Measurements from ENCODE around the gene GNB1.

Gene GNB1

DNA sequence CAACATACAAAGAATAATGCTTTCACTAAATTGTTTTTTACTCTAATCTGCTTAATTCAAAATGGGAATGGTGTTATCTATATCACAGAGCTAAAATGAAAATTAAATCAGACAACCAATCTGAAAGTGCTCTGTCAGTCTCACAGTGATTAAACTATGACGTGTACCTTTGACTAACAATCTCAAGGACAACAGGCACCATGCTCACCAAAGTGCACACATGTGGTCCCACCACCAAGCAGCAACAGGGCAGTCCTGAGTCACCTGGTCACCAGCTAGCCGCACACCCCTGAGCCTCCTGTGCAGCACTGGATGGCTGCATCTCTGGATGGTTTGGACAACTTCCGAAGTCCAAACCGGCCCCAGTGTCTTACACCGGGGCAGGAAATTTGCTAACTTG lies 58.1 kb downstream of the GNB1 start:
- peak overlapping the region; percentile 83 for H3K4me2 ChIP-seq (ENCODE audit: low read depth, low read length, poor library complexity, severe bottlenecking)
- H3F3A ChIP-seq (ENCODE audit: insufficient read depth): peaks cover 44% of the 10 kb centered on the region
- 0 out of 2 replicates have a peak, but pooled peaks cover 9% of the 10 kb centered on the region for H3K36me3 ChIP-seq (ENCODE audit: low read length)
- H3K79me2 ChIP-seq (ENCODE audit: insufficient read depth, low read length): peaks cover 70% of the 10 kb centered on the region
- peak overlapping the region; percentile 97 for H3K27ac ChIP-seq (ENCODE audit: low read depth, low read length)
- H4K20me1 ChIP-seq (ENCODE audit: low read depth, low read length): no peaks in the 10 kb centered on the region
- H3K4me3 ChIP-seq (ENCODE audit: insufficient read depth, low read length, poor library complexity, severe bottlenecking): peak overlapping the region; percentile 3
- H3K9me2 ChIP-seq (replicated peaks; ENCODE audit: insufficient read depth, low read length): no peaks in the 10 kb centered on the region
- H3K9ac ChIP-seq (ENCODE audit: low read length): peak overlapping the region; percentile 59
- no peaks in the 10 kb centered on the region for H3K27me3 ChIP-seq (ENCODE audit: low read length)
- no peak overlapping the region for H2AFZ ChIP-seq (ENCODE audit: low read depth, low read length, severe bottlenecking)
- H3K9me3 ChIP-seq (ENCODE audit: insufficient read depth, low read length): no peaks in the 10 kb centered on the region
- TF ChIP-seq EZH2phosphoT487 (conservative IDR thresholded peaks at IDR 0.05; ENCODE audit: low read length): no peak
- TF ChIP-seq, protein P1, sequence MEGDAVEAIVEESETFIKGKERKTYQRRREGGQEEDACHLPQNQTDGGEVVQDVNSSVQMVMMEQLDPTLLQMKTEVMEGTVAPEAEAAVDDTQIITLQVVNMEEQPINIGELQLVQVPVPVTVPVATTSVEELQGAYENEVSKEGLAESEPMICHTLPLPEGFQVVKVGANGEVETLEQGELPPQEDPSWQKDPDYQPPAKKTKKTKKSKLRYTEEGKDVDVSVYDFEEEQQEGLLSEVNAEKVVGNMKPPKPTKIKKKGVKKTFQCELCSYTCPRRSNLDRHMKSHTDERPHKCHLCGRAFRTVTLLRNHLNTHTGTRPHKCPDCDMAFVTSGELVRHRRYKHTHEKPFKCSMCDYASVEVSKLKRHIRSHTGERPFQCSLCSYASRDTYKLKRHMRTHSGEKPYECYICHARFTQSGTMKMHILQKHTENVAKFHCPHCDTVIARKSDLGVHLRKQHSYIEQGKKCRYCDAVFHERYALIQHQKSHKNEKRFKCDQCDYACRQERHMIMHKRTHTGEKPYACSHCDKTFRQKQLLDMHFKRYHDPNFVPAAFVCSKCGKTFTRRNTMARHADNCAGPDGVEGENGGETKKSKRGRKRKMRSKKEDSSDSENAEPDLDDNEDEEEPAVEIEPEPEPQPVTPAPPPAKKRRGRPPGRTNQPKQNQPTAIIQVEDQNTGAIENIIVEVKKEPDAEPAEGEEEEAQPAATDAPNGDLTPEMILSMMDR (IDR thresholded peaks at IDR 0.05; ENCODE audit: insufficient read depth, low read length, poor library complexity, severe bottlenecking): no peak

DNA sequence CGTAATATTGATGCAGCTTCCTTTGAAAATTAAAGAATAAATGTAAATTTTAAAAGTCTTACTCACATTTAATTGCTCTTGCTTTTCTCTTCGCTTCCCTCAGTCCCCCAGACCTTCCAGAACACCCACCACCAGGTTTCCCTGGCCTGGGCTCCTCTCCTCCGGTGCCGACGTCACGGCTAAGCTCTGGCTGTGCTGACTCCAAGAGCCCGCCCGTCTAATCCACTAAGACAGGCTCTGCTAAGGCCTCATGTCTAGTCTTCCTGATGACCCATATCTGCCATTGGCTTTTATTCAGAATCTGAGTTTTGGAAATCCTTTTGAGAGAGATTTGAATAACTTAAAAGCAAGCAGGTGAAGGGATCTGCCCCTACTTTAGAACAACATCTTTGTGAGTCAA lies 58.7 kb downstream of the GNB1 start:
- 0 out of 2 replicates have a peak, but pooled peaks cover 9% of the 10 kb centered on the region for H3K36me3 ChIP-seq (ENCODE audit: low read length)

DNA sequence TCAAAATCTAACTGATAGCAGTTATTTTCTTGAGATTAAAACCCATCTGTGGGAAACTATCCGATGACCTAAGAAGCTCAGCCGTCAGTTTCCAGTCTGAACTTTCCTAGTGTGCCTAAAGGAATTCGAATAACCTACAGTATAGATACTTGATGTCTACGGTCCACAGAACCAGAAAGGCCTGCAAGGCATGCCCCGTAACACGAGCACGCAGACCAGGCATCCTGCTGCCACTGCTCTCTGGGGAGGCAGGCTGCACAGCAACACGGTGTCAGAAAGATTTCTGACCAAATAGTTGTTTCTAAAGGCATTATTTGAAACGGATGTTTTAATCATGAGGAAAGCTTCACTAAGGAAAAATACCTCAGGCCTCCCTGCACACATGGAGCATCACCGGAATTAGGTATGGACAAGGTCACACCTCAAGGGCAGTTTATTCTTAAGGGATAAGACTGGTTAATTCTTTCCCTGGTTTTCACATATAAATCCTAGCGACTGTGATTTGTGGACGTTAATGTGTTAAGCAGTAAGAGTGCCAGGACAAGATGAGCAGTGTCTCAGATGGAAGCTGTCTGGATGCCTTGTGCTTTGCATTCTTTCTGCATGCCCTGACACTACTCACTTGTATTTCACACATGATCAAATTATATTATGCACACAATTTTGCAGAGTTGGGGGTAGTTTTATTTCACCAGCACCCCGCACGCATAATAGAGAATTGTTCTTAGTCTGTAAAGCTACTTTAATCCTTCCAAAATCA lies 63.6 kb downstream of the GNB1 start:
- H3K9ac ChIP-seq (ENCODE audit: low read length): no peak overlapping the region

More for the DNA sequence above, 58.7 kb downstream of the GNB1 start:
- Histone ChIP-seq H3K4me3 (ENCODE audit: insufficient read depth, low read length, poor library complexity, severe bottlenecking) (no peak overlapping the region), H3K79me2 (ENCODE audit: insufficient read depth, low read length) (peaks cover 76% of the 10 kb centered on the region), H3K27ac (ENCODE audit: low read depth, low read length) (peak overlapping the region; percentile 97), H3K9me2 (replicated peaks; ENCODE audit: insufficient read depth, low read length) (no peaks in the 10 kb centered on the region), H3K9ac (ENCODE audit: low read length) (0 out of 2 replicates have a peak overlapping the region, but pooled peaks have one; percentile 59), H2AFZ (ENCODE audit: low read depth, low read length, severe bottlenecking) (no peak overlapping the region), H3F3A (ENCODE audit: insufficient read depth) (peaks cover 44% of the 10 kb centered on the region), H3K27me3 (ENCODE audit: low read length) (no peaks in the 10 kb centered on the region), H3K9me3 (ENCODE audit: insufficient read depth, low read length) (no peaks in the 10 kb centered on the region), H4K20me1 (ENCODE audit: low read depth, low read length) (no peaks in the 10 kb centered on the region), H3K4me2 (ENCODE audit: low read depth, low read length, poor library complexity, severe bottlenecking) (no peak overlapping the region)
- TF ChIP-seq EZH2phosphoT487 (conservative IDR thresholded peaks at IDR 0.05; ENCODE audit: low read length): no peak
- TF ChIP-seq, protein P1 (IDR thresholded peaks at IDR 0.05; ENCODE audit: insufficient read depth, low read length, poor library complexity, severe bottlenecking): no peak

More for the DNA sequence above, 63.6 kb downstream of the GNB1 start:
- Histone ChIP-seq H3F3A (ENCODE audit: insufficient read depth) (peaks cover 6% of the 10 kb centered on the region; the same call in 1 of the 2 replicates), H3K36me3 (ENCODE audit: low read length) (peaks cover 28% of the 10 kb centered on the region; the same call in 1 of the 2 replicates), H3K27me3 (ENCODE audit: low read length) (no peaks in the 10 kb centered on the region), H3K4me2 (ENCODE audit: low read depth, low read length, poor library complexity, severe bottlenecking) (no peak overlapping the region), H3K9me2 (replicated peaks; ENCODE audit: insufficient read depth, low read length) (no peaks in the 10 kb centered on the region), H2AFZ (ENCODE audit: low read depth, low read length, severe bottlenecking) (no peak overlapping the region), H3K4me3 (ENCODE audit: insufficient read depth, low read length, poor library complexity, severe bottlenecking) (no peak overlapping the region), H3K27ac (ENCODE audit: low read depth, low read length) (no peak overlapping the region), H3K79me2 (ENCODE audit: insufficient read depth, low read length) (peaks cover 87% of the 10 kb centered on the region), H4K20me1 (ENCODE audit: low read depth, low read length) (peaks cover 4% of the 10 kb centered on the region; the same call in 1 of the 2 replicates), H3K9me3 (ENCODE audit: insufficient read depth, low read length) (no peaks in the 10 kb centered on the region)
- no peak for TF ChIP-seq EZH2phosphoT487 (conservative IDR thresholded peaks at IDR 0.05; ENCODE audit: low read length)
- TF ChIP-seq, protein P1 (IDR thresholded peaks at IDR 0.05; ENCODE audit: insufficient read depth, low read length, poor library complexity, severe bottlenecking): no peak

Data from SU-DHL-6 (cell line).